ENCODE data around the gene CCL20. TPM values are rescaled to one million over a fixed set of nuclear protein-coding genes. Genes with fewer than 3 reads are reported as not detected.

The CCL20 gene
- total and polyA plus RNA-seq, 2 of the 13 experiments (the other 11 are each of a cell fraction or from before 2014, with no cell fraction given): 223 to 903 TPM

- in situ Hi-C loops (cut with HindIII; ENCODE audit: extremely low pct_ligation_motif_present, low pct_unique_long_range_greater_than_20kb): no loop called here
- Histone ChIP-seq H4K20me1 (ENCODE audit: insufficient read depth, low read length) (no peaks in the 10 kb centered on the region), H3K9ac (ENCODE audit: insufficient read depth, low read depth, low read length) (peak overlapping the region; percentile 51), H3K4me3 (replicated peaks in 1 of 3; ENCODE audit: insufficient read depth in 1 of 3, low read depth in 2 of 3, low read length in 3 of 3) (peak overlapping the region; percentile 22 to 92 (median 26); a peak in 5 of 6 replicates), H3K4me2 (ENCODE audit: low read depth, low read length) (peak overlapping the region; percentile 77), H3K4me1 (ENCODE audit: insufficient read depth, low read length) (peaks cover 76% of the 10 kb centered on the region), H3K27ac (ENCODE audit: extremely low read length, insufficient read depth, low read length) (peak overlapping the region; percentile 94), H2AFZ (ENCODE audit: low read length) (no peak overlapping the region), H3K79me2 (ENCODE audit: insufficient read depth, low read length) (peaks cover 27% of the 10 kb centered on the region), H3K27me3 (ENCODE audit: control insufficient read depth in 1 of 2, insufficient read depth in 2 of 2, low read length in 2 of 2) (no peaks in the 10 kb centered on the region; a peak in 1 of 5 replicates), H3K36me3 (replicated peaks in 1 of 2; ENCODE audit: control insufficient read depth in 1 of 2, insufficient read depth in 2 of 2, low read length in 2 of 2) (peaks cover 2 to 8% of the 10 kb centered on the region in 2 experiments; a peak in 4 of 5 replicates), H3K9me3 (ENCODE audit: low read length) (no peaks in the 10 kb centered on the region)
- peak; percentile 95 for DNase-seq (ENCODE audit: low spot score)
- BruUV-seq (replicated peaks): no TSS peak
- POLR2A ChIA-PET: interaction anchor here (0.6 to 1.8 kb wide), 15 partner anchors 9 to 1023 kb away, joined by 3 to 18 read pairs (median 4); no protein-coding TSS in a partner anchor
- whole genome bisulfite sequencing (ENCODE audit: low lambda C conversion rate): 17% methylated on average over 10 of the region's 10 CpGs
- intact Hi-C loops (cut with micrococcal nuclease; ENCODE audit: unreplicated experiment): loop anchor here (1.0 to 5.0 kb wide), 6 partner anchors 21 to 491 kb away; partner anchors contain the start of gene MFF
- CTCF ChIA-PET (ENCODE audit: low intra/inter-chr PET ratio, low total read pairs): no interaction called here
- FAIRE-seq: no peak
- ATAC-seq: peak; percentile 11
- TF ChIP-seq POGK (CRISPR knock-in tag; conservative IDR thresholded peaks at IDR 0.05) (no peak), TMF1 (CRISPR knock-in tag; IDR thresholded peaks at IDR 0.05; ENCODE audit: low read depth) (no peak), NFKBIZ (CRISPR knock-in tag; IDR thresholded peaks at IDR 0.05) (no peak), ARNT (IDR thresholded peaks at IDR 0.05) (no peak), CBX5 (CRISPR knock-in tag; IDR thresholded peaks at IDR 0.05; ENCODE audit: borderline replicate concordance) (no peak), PPARG (CRISPR knock-in tag; conservative IDR thresholded peaks at IDR 0.05) (no peak; the same call in 1 of the 2 replicates), POLR2G (IDR thresholded peaks at IDR 0.05; ENCODE audit: low read depth, low read length) (peak; percentile 85), HNF4A (CRISPR knock-in tag; IDR thresholded peaks at IDR 0.05) (peak; percentile 41), NCOA2 (CRISPR knock-in tag; IDR thresholded peaks at IDR 0.05) (no peak), ZNF230 (CRISPR knock-in tag; IDR thresholded peaks at IDR 0.05) (no peak; the same call in 1 of the 2 replicates), REL (CRISPR knock-in tag; conservative IDR thresholded peaks at IDR 0.05) (no peak), TOE1 (CRISPR knock-in tag; IDR thresholded peaks at IDR 0.05) (0 out of 2 replicates have a peak, but pooled peaks have one; percentile 34), TBP (CRISPR knock-in tag; IDR thresholded peaks at IDR 0.05) (no peak), BRCA1 (CRISPR knock-in tag; IDR thresholded peaks at IDR 0.05) (peak; percentile 39; the same call in 1 of the 2 replicates), ZNF558 (CRISPR knock-in tag; IDR thresholded peaks at IDR 0.05; ENCODE audit: borderline replicate concordance) (no peak), HNRNPUL1 (IDR thresholded peaks at IDR 0.05; ENCODE audit: low read depth, low read length) (no peak), TFE3 (CRISPR knock-in tag; IDR thresholded peaks at IDR 0.05) (no peak), DNMT3B (CRISPR knock-in tag; conservative IDR thresholded peaks at IDR 0.05) (0 out of 2 replicates have a peak, but pooled peaks have one; percentile 35), TBL1XR1 (IDR thresholded peaks at IDR 0.05; ENCODE audit: borderline replicate concordance, low read length, partially characterized antibody) (peak; percentile 50), PAWR (CRISPR knock-in tag; IDR thresholded peaks at IDR 0.05; ENCODE audit: borderline replicate concordance) (no peak)
- TF ChIP-seq, protein P1, sequence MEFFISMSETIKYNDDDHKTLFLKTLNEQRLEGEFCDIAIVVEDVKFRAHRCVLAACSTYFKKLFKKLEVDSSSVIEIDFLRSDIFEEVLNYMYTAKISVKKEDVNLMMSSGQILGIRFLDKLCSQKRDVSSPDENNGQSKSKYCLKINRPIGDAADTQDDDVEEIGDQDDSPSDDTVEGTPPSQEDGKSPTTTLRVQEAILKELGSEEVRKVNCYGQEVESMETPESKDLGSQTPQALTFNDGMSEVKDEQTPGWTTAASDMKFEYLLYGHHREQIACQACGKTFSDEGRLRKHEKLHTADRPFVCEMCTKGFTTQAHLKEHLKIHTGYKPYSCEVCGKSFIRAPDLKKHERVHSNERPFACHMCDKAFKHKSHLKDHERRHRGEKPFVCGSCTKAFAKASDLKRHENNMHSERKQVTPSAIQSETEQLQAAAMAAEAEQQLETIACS (CRISPR knock-in tag; IDR thresholded peaks at IDR 0.05): no peak
Observed at GRCh38 chr2:227817850-227818674, 4.4 kb downstream of the CCL20 start.
